ENCODE data around the gene HSD17B11. TPM values are rescaled to one million over a fixed set of nuclear protein-coding genes. Genes with fewer than 3 reads are reported as not detected.

The HSD17B11 gene
- polyA plus RNA-seq, 3 donors: 86.9 to 330 (median 272) TPM

DNA sequence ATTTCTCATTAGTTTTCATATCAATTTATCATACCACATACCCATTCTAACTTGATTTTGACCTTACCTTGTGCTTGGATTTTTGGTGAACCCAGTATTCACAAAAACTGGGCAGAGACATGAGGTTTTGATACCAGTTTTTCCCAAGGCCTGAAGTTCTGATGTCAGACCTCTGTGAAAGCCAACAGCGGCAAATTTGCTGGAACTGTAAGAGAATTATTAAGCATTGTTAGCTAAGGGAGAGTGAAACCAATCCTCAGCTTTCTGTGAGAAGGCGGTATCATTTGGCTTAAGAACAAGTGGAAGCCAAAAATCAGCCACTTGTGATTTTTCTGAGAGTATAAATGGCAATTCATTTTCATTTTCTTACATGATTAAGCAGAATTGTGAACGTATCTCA, 77.2 kb downstream of the HSD17B11 start:
- Histone ChIP-seq H3K27ac (ENCODE audit: low read depth in 1 of 2, low read length in 2 of 2) (no peak overlapping the region), H3K27me3 (ENCODE audit: control insufficient read depth in 2 of 2, insufficient read depth in 2 of 2, low read length in 2 of 2) (no peaks in the 10 kb centered on the region), H3K4me3 (replicated peaks in 1 of 3; ENCODE audit: low read depth in 2 of 3, low read length in 3 of 3) (no peak overlapping the region), H3K36me3 (replicated peaks in 1 of 2; ENCODE audit: control insufficient read depth in 1 of 2, insufficient read depth in 2 of 2, low read length in 2 of 2) (no peaks in the 10 kb centered on the region), H4K20me1 (ENCODE audit: insufficient read depth, low read length) (no peaks in the 10 kb centered on the region), H3K4me2 (replicated peaks; ENCODE audit: extremely low read depth, low read length, poor library complexity, severe bottlenecking) (no peak overlapping the region), H3K4me1 (ENCODE audit: control insufficient read depth in 1 of 2, insufficient read depth in 2 of 2, low read length in 2 of 2) (no peaks in the 10 kb centered on the region), H3K79me2 (ENCODE audit: insufficient read depth, low read length) (no peaks in the 10 kb centered on the region), H2AFZ (ENCODE audit: insufficient read depth, low read depth, low read length, poor library complexity, severe bottlenecking) (no peak overlapping the region), H3K9me3 (replicated peaks in 1 of 2; ENCODE audit: control insufficient read depth in 1 of 2, insufficient read depth in 1 of 2, low read length in 2 of 2) (no peaks in the 10 kb centered on the region), H3K9ac (ENCODE audit: insufficient read depth, low read length, poor library complexity, severe bottlenecking) (no peak overlapping the region)
- peaks cover 0 to 2% (median 0%) of the 10 kb centered on the region in 3 donors for H3K27me3 Mint-ChIP-seq (ENCODE audit: low read depth in 3 of 3)
- peaks cover 6 to 12% of the 10 kb centered on the region in 2 donors for H3K36me3 Mint-ChIP-seq
- no peak for TF ChIP-seq CTCF (IDR thresholded peaks at IDR 0.05)
- no peaks in the 10 kb centered on the region for H3K4me1 Mint-ChIP-seq
- WGBS (ENCODE audit: insufficient coverage): no CpG with 5 or more reads among the region's 3 CpGs
- DNase-seq: no peak
- no peak overlapping the region for H3K4me3 Mint-ChIP-seq
- intact Hi-C loops (cut with micrococcal nuclease): no loop called here
- H3K27ac Mint-ChIP-seq: no peak overlapping the region
- peaks cover 0 to 2% (median 0%) of the 10 kb centered on the region in 7 donors for H3K9me3 Mint-ChIP-seq

DNA sequence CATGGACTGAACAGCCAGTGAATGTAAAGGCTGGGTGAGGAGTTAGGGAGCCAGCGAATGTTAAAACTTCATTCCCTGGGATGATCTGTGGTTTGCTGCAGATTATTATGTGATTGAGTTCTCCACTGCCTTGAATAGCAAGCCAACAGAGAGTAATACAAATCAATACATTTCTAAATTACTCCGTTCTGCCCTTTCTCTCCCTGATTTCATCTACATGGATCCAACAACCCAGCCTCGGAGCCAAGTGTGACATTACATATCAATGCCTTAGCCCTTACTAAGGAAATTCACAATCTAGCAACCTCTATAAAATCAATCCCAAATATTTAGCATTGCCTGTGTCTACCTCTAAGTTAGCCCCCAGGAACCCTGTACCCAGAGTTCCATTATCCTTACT, 79.3 kb downstream of the HSD17B11 start:
- H3K9me3 Mint-ChIP-seq: peaks cover 0 to 2% (median 0%) of the 10 kb centered on the region in 7 donors
- intact Hi-C loops (cut with micrococcal nuclease): no loop called here
- Histone ChIP-seq H3K79me2 (ENCODE audit: insufficient read depth, low read length) (no peaks in the 10 kb centered on the region), H2AFZ (ENCODE audit: insufficient read depth, low read depth, low read length, poor library complexity, severe bottlenecking) (no peak overlapping the region), H3K4me3 (replicated peaks in 1 of 3; ENCODE audit: low read depth in 2 of 3, low read length in 3 of 3) (no peak overlapping the region), H3K9me3 (replicated peaks in 1 of 2; ENCODE audit: control insufficient read depth in 1 of 2, insufficient read depth in 1 of 2, low read length in 2 of 2) (no peaks in the 10 kb centered on the region), H3K4me2 (replicated peaks; ENCODE audit: extremely low read depth, low read length, poor library complexity, severe bottlenecking) (no peak overlapping the region), H4K20me1 (ENCODE audit: insufficient read depth, low read length) (no peaks in the 10 kb centered on the region), H3K27ac (ENCODE audit: low read depth in 1 of 2, low read length in 2 of 2) (no peak overlapping the region), H3K27me3 (ENCODE audit: control insufficient read depth in 2 of 2, insufficient read depth in 2 of 2, low read length in 2 of 2) (no peaks in the 10 kb centered on the region), H3K4me1 (ENCODE audit: control insufficient read depth in 1 of 2, insufficient read depth in 2 of 2, low read length in 2 of 2) (no peaks in the 10 kb centered on the region), H3K9ac (ENCODE audit: insufficient read depth, low read length, poor library complexity, severe bottlenecking) (no peak overlapping the region), H3K36me3 (replicated peaks in 1 of 2; ENCODE audit: control insufficient read depth in 1 of 2, insufficient read depth in 2 of 2, low read length in 2 of 2) (no peaks in the 10 kb centered on the region)
- peaks cover 0 to 2% (median 0%) of the 10 kb centered on the region in 3 donors for H3K27me3 Mint-ChIP-seq (ENCODE audit: low read depth in 3 of 3)
- DNase-seq: no peak
- peaks cover 6 to 12% of the 10 kb centered on the region in 2 donors for H3K36me3 Mint-ChIP-seq
- no peak overlapping the region for H3K27ac Mint-ChIP-seq
- no peak overlapping the region for H3K4me3 Mint-ChIP-seq
- no peak for TF ChIP-seq CTCF (IDR thresholded peaks at IDR 0.05)
- no peaks in the 10 kb centered on the region for H3K4me1 Mint-ChIP-seq
- WGBS (ENCODE audit: insufficient coverage): 100% methylated on average over 2 of the region's 3 CpGs

Data from CD14-positive monocyte (primary cell).